Mammary epithelial cell (primary cell): ENCODE results near the gene CABP2.

Source experiments
- EZH2 ChIP-seq: IDR thresholded peaks from 2 replicates; pipeline ENCODE4 v1.6.1; 2012; ENCODE audit warnings: low read length, inconsistent platforms, borderline replicate concordance
- TF ChIP-seq, protein P1 (sequence below), 2 donors: IDR thresholded peaks in 1 of 2; conservative IDR thresholded peaks in 1 of 2; 2 replicates each; pipeline ENCODE4 v1.5.1; 2011 to 2012; ENCODE audit warnings: inconsistent platforms in 2 of 2, low read length in 2 of 2, mild to moderate bottlenecking in 2 of 2, control low read depth in 1 of 2, low read depth in 1 of 2; ENCODE audit not compliant: insufficient read depth in 1 of 2; ENCODE audit errors: extremely low read depth in 1 of 2

DNA sequence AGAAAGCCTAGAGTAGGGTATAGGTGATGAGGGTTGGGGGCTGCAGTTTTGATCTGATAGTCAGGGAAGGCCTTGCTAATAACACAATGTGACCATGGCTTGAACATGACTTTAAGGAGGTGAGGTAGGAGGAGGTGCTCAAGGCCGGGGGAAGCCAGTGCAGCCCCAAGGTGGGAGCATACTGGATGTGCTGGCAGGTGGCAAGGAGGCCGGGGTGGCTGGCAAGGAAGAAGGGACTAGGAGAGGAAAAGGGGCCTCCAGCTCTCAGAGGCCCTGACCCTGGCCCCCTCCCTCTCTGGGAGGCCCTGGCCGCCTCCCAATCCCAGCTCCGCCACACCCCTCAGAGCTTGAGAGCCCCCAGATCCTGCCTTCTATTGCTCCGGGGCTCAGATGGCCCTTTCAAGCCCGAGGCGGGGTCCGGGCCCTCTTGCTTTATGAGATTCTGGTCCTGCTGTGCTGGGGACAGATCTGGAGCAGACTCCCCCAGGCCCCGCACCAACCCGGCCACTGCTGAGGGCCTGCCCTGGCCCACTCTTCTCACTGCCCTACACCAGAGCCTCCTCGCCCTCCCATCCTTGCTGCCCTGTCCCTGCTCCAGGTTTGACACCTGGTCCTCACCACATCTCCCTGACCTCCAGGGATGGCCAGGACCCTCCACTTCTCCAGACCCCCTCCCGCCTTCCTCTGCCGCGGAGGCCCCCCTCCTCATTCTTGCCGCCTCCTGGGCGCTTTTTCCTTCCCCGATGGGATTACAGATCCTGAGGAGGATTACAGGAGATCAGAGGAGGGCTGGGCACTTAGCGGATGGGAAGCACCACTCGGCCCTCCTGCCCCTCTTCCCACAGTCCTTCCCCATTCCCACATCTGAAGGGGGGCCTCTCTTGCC is 19.9 kb downstream of the CABP2 start:
- TF ChIP-seq, protein P1, sequence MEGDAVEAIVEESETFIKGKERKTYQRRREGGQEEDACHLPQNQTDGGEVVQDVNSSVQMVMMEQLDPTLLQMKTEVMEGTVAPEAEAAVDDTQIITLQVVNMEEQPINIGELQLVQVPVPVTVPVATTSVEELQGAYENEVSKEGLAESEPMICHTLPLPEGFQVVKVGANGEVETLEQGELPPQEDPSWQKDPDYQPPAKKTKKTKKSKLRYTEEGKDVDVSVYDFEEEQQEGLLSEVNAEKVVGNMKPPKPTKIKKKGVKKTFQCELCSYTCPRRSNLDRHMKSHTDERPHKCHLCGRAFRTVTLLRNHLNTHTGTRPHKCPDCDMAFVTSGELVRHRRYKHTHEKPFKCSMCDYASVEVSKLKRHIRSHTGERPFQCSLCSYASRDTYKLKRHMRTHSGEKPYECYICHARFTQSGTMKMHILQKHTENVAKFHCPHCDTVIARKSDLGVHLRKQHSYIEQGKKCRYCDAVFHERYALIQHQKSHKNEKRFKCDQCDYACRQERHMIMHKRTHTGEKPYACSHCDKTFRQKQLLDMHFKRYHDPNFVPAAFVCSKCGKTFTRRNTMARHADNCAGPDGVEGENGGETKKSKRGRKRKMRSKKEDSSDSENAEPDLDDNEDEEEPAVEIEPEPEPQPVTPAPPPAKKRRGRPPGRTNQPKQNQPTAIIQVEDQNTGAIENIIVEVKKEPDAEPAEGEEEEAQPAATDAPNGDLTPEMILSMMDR (conservative IDR thresholded peaks at IDR 0.05 in 1 of 2, IDR thresholded peaks at IDR 0.05 in 1 of 2; ENCODE audit: extremely low read depth in 1 of 2, insufficient read depth in 1 of 2, low read depth in 1 of 2, low read length in 2 of 2) = no peak
- TF ChIP-seq EZH2 = no peak
